ENCODE results near the gene PPP4R2.

Gene PPP4R2

DNA sequence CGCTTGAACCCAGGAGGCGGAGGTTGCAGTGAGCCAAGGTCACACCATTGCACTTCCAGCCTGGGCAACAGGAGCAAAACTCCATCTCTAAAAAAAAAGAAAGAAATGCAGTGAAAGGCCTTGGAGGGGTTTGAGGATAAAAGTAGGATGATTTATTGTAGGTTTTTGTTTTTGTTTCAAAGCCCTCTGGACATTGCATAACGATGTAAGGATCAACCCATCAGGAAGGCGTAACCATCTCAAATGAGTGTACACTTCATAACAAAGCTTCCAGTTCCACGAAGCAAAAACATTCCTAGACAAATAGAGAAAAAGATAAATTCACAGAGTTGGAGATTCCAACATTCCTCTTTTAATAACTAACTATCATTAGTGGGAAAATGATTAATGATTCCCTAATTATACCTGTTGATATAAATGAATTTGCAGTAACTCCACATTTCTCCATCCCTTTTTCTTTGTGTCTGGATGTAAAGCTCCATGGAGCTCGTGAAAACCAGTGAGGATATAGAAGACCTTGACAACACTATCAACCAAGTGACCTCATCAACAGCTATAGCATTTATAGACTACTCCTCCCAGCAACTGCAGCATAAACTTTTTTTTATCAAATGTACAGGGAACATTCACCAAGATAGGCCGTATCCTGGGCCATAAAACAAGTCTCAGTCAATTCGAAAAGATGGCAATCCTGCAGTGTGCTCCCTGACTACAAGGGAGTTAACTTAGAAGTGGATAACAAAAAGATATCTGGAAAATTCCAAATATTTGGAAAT lies 48.7 kb upstream of the PPP4R2 start (continued):
- TF ChIP-seq ISL1 (CRISPR knock-in tag; IDR thresholded peaks at IDR 0.05) (no peak), ZNF70 (CRISPR knock-in tag; IDR thresholded peaks at IDR 0.05) (no peak)

DNA sequence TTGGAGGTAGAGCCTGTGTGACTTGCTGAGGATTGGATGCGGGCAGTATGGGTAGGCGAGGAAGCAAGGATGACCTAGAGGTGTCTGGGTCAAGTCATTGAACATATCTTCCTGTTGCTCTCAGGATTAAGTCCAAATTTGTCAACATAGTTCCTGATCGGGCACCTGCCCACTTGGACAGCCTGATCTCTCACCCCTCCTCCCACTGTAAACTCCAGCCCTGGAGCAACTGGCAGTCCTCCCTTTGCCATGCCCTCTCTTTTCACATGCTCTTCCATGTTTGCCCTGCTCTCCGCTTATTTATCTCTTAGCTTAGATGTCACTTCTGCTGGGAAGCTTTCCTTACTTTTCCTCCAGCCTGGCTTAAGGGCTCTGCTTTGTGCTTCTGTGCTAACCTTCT lies 47.6 kb upstream of the PPP4R2 start:
- ATAC-seq: no peak
- TF ChIP-seq, protein P1, sequence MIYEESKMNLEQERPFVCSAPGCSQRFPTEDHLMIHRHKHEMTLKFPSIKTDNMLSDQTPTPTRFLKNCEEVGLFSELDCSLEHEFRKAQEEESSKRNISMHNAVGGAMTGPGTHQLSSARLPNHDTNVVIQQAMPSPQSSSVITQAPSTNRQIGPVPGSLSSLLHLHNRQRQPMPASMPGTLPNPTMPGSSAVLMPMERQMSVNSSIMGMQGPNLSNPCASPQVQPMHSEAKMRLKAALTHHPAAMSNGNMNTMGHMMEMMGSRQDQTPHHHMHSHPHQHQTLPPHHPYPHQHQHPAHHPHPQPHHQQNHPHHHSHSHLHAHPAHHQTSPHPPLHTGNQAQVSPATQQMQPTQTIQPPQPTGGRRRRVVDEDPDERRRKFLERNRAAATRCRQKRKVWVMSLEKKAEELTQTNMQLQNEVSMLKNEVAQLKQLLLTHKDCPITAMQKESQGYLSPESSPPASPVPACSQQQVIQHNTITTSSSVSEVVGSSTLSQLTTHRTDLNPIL (CRISPR knock-in tag; IDR thresholded peaks at IDR 0.05; ENCODE audit: low read depth): no peak
- TF ChIP-seq ARNTL (CRISPR knock-in tag; IDR thresholded peaks at IDR 0.05; ENCODE audit: borderline replicate concordance, low read depth) (no peak), ZFP3 (CRISPR knock-in tag; IDR thresholded peaks at IDR 0.05) (no peak), ISL1 (CRISPR knock-in tag; IDR thresholded peaks at IDR 0.05) (no peak), RARB (CRISPR knock-in tag; IDR thresholded peaks at IDR 0.05) (no peak), CSDC2 (CRISPR knock-in tag; IDR thresholded peaks at IDR 0.05) (no peak), ZNF8 (CRISPR knock-in tag; IDR thresholded peaks at IDR 0.05) (no peak), TCF4 (CRISPR knock-in tag; IDR thresholded peaks at IDR 0.05; ENCODE audit: borderline replicate concordance) (no peak), ZC3H10 (CRISPR knock-in tag; IDR thresholded peaks at IDR 0.05) (no peak), OSR1 (CRISPR knock-in tag; IDR thresholded peaks at IDR 0.05) (no peak), ZNF565 (CRISPR knock-in tag; conservative IDR thresholded peaks at IDR 0.05; ENCODE audit: low read depth) (no peak)
- TF ChIP-seq, protein P2, sequence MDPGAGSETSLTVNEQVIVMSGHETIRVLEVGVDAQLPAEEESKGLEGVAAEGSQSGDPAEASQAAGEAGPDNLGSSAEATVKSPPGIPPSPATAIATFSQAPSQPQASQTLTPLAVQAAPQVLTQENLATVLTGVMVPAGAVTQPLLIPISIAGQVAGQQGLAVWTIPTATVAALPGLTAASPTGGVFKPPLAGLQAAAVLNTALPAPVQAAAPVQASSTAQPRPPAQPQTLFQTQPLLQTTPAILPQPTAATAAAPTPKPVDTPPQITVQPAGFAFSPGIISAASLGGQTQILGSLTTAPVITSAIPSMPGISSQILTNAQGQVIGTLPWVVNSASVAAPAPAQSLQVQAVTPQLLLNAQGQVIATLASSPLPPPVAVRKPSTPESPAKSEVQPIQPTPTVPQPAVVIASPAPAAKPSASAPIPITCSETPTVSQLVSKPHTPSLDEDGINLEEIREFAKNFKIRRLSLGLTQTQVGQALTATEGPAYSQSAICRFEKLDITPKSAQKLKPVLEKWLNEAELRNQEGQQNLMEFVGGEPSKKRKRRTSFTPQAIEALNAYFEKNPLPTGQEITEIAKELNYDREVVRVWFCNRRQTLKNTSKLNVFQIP (CRISPR knock-in tag; IDR thresholded peaks at IDR 0.05; ENCODE audit: borderline replicate concordance, low read depth): no peak
- TF ChIP-seq, protein P3, sequence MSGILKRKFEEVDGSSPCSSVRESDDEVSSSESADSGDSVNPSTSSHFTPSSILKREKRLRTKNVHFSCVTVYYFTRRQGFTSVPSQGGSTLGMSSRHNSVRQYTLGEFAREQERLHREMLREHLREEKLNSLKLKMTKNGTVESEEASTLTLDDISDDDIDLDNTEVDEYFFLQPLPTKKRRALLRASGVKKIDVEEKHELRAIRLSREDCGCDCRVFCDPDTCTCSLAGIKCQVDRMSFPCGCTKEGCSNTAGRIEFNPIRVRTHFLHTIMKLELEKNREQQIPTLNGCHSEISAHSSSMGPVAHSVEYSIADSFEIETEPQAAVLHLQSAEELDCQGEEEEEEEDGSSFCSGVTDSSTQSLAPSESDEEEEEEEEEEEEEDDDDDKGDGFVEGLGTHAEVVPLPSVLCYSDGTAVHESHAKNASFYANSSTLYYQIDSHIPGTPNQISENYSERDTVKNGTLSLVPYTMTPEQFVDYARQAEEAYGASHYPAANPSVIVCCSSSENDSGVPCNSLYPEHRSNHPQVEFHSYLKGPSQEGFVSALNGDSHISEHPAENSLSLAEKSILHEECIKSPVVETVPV (CRISPR knock-in tag; IDR thresholded peaks at IDR 0.05): no peak
- TF ChIP-seq, protein P4, sequence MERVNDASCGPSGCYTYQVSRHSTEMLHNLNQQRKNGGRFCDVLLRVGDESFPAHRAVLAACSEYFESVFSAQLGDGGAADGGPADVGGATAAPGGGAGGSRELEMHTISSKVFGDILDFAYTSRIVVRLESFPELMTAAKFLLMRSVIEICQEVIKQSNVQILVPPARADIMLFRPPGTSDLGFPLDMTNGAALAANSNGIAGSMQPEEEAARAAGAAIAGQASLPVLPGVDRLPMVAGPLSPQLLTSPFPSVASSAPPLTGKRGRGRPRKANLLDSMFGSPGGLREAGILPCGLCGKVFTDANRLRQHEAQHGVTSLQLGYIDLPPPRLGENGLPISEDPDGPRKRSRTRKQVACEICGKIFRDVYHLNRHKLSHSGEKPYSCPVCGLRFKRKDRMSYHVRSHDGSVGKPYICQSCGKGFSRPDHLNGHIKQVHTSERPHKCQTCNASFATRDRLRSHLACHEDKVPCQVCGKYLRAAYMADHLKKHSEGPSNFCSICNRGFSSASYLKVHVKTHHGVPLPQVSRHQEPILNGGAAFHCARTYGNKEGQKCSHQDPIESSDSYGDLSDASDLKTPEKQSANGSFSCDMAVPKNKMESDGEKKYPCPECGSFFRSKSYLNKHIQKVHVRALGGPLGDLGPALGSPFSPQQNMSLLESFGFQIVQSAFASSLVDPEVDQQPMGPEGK (CRISPR knock-in tag; IDR thresholded peaks at IDR 0.05; ENCODE audit: borderline replicate concordance): no peak

DNA sequence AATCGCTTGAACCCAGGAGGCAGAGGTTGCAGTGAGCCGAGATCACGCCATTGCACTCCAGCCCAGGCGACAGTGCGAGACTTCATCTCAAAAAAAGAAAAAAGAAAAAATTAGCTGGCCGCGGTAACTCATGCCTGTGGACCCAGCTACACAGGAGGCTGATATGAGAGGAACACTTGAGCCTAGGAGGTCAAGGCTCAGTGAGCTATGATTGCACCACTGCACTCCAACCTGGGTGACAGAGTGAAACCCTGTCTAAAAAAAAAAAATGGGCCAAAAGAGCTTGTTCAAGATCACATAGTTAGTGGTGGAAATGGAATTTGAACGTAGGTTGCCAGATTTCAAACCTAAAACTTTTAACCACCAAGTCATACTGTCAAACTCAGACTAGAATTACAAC lies 46.2 kb upstream of the PPP4R2 start:
- no peak for TF ChIP-seq CSDC2 (CRISPR knock-in tag; IDR thresholded peaks at IDR 0.05)
- no peak for TF ChIP-seq ZNF70 (CRISPR knock-in tag; IDR thresholded peaks at IDR 0.05)
- TF ChIP-seq ZNF565 (CRISPR knock-in tag; conservative IDR thresholded peaks at IDR 0.05; ENCODE audit: low read depth): no peak
- TF ChIP-seq, protein P4 (CRISPR knock-in tag; IDR thresholded peaks at IDR 0.05; ENCODE audit: borderline replicate concordance): no peak
- no peak for TF ChIP-seq ESRRG (CRISPR knock-in tag; IDR thresholded peaks at IDR 0.05)
- TF ChIP-seq, protein P1 (CRISPR knock-in tag; IDR thresholded peaks at IDR 0.05; ENCODE audit: low read depth): no peak
- no peak for TF ChIP-seq ARNTL (CRISPR knock-in tag; IDR thresholded peaks at IDR 0.05; ENCODE audit: borderline replicate concordance, low read depth)
- TF ChIP-seq, protein P3 (CRISPR knock-in tag; IDR thresholded peaks at IDR 0.05): no peak
- no peak for TF ChIP-seq ZFP3 (CRISPR knock-in tag; IDR thresholded peaks at IDR 0.05)
- TF ChIP-seq GLIS3 (CRISPR knock-in tag; IDR thresholded peaks at IDR 0.05): no peak
- TF ChIP-seq, protein P2 (CRISPR knock-in tag; IDR thresholded peaks at IDR 0.05; ENCODE audit: borderline replicate concordance, low read depth): no peak
- TF ChIP-seq TOX (CRISPR knock-in tag; IDR thresholded peaks at IDR 0.05; ENCODE audit: borderline replicate concordance): no peak
- ATAC-seq: no peak

All from SK-N-SH treated with all-trans-retinoic acid at 6 μM for 48 hours (cell line).